ENCODE data around the gene PRC1. TPM values are rescaled to one million over a fixed set of nuclear protein-coding genes. Genes with fewer than 3 reads are reported as not detected.

The PRC1 gene
- total RNA-seq, 3 donors from 2014 or later = 10.9 to 41.0 (median 12.3) TPM

DNA sequence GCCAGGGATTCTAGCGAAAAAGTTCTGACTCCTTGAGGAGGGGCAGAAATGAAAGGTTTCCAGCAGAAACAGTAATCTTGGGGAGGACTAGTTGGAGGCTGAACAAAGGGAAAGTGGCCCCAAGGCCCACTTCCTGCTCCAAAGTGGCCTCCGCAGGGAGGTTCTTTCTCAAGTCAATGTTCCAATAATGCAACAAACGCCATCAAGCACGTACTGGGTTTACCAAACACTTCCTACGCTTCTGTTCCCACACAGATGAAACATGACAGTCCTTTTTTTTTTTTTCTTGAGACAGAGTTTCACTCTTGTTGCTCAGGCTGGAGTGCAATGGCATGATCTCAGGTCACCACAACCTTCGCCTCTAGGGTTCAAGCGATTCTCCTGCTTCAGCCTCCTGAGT is 49.2 kb downstream of the PRC1 start:
- Histone ChIP-seq H3K4me3 (no peak overlapping the region), H3K36me3 (ENCODE audit: low read depth) (peaks cover 6% of the 10 kb centered on the region), H3K4me1 (ENCODE audit: low read depth) (peaks cover 3% of the 10 kb centered on the region), H3K9me3 (no peaks in the 10 kb centered on the region)
- TF ChIP-seq, protein P1, sequence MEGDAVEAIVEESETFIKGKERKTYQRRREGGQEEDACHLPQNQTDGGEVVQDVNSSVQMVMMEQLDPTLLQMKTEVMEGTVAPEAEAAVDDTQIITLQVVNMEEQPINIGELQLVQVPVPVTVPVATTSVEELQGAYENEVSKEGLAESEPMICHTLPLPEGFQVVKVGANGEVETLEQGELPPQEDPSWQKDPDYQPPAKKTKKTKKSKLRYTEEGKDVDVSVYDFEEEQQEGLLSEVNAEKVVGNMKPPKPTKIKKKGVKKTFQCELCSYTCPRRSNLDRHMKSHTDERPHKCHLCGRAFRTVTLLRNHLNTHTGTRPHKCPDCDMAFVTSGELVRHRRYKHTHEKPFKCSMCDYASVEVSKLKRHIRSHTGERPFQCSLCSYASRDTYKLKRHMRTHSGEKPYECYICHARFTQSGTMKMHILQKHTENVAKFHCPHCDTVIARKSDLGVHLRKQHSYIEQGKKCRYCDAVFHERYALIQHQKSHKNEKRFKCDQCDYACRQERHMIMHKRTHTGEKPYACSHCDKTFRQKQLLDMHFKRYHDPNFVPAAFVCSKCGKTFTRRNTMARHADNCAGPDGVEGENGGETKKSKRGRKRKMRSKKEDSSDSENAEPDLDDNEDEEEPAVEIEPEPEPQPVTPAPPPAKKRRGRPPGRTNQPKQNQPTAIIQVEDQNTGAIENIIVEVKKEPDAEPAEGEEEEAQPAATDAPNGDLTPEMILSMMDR (IDR thresholded peaks at IDR 0.05) = no peak
- ATAC-seq (no peak), DNase-seq (no peak)
- intact Hi-C loops (cut with DNase I, micrococcal nuclease) = no loop called here

DNA sequence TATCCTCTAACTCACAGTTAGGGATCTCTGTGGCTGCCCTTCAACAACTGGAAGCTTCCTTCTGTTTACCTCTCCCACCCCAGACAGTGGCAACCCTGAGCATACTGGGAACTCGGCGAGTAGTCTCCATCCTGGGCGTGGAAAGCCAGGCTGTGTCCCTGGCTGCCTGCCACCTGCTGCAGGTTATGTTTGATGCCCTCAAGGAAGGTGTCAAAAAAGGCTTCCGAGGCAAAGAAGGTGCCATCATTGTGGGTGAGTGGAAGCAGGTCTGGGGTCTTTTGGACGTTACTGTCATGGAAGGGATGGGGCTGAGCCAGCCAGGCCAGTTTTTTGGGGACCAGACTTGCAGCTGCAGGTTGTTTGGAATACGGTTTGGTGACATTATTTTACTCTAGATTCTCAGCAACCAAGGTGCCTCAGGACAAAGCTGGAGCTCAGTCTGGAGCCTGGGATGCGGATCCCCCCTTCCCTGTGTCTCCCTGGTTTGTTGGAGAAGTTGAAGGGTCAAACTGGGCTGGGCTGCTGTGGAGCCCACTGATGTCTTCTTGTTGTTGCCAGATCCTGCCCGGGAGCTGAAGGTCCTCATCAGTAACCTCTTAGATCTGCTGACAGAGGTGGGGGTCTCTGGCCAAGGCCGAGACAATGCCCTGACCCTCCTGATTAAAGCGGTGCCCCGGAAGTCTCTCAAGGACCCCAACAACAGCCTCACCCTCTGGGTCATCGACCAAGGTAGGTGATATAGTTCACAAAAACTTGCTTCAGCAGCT is 51.8 kb downstream of the PRC1 start:
- H3K4me1 ChIP-seq (ENCODE audit: low read depth) = no peaks in the 10 kb centered on the region
- intact Hi-C loops (cut with DNase I, micrococcal nuclease) = no loop called here
- TF ChIP-seq, protein P1 (IDR thresholded peaks at IDR 0.05) = no peak
- peak in 1 of 3 donors; percentile 15 for DNase-seq
- ATAC-seq = no peak
- no peaks in the 10 kb centered on the region for H3K9me3 ChIP-seq
- H3K36me3 ChIP-seq (ENCODE audit: low read depth) = peaks cover 6% of the 10 kb centered on the region
- H3K4me3 ChIP-seq = no peak overlapping the region

DNA sequence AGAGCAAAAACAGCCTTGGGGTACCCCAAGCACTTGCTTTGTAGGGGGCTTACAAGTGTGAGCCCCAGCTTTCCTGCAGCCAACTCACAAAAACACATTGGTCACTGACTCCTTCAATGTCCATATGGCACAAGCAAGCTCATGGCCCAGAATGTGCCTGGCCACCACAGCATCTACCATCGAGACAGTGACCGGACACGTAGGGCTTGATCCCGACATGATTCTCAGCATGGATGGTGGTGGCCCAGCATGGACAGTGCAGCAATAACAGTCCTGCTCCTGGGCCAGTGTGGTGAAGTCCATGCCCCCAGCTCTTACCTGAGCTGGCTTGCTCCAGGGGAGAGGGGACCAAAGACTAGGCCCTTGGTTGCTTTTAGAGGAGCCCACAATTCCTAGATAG is 53.3 kb downstream of the PRC1 start:
- DNase-seq (peak in 2 of 3 donors; percentile 12 to 19), ATAC-seq (no peak)
- peaks cover 5% of the 10 kb centered on the region for H3K4me1 ChIP-seq (ENCODE audit: low read depth)
- TF ChIP-seq, protein P1 (IDR thresholded peaks at IDR 0.05) = no peak
- H3K36me3 ChIP-seq (ENCODE audit: low read depth) = peaks cover 6% of the 10 kb centered on the region
- intact Hi-C loops (cut with DNase I, micrococcal nuclease) = no loop called here
- no peaks in the 10 kb centered on the region for H3K9me3 ChIP-seq
- no peak overlapping the region for H3K4me3 ChIP-seq

DNA sequence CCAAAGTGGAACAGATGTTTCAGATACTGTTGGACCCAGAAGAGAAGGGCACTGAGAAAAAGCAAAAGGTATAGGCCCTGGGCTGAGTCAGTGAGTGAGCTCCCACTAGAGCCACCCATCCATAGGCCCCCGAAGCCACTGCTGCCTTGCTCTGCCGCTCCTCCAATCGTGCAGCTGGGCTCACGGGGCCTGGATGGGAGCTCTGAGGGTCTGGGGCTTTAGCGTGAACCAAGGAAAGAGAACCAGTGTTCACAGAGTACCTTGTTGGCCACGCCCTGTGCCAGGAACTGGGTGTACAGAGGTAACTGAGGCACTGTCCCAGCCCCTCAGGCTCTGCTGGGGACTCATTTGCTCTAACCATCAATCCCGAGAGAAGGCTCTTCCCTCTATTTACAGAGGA is 54.6 kb downstream of the PRC1 start:
- TF ChIP-seq, protein P1 (IDR thresholded peaks at IDR 0.05) = no peak
- peaks cover 10% of the 10 kb centered on the region for H3K4me1 ChIP-seq (ENCODE audit: low read depth)
- peaks cover 6% of the 10 kb centered on the region for H3K36me3 ChIP-seq (ENCODE audit: low read depth)
- H3K4me3 ChIP-seq = no peak overlapping the region
- ATAC-seq = no peak
- H3K9me3 ChIP-seq = no peaks in the 10 kb centered on the region
- DNase-seq = peak in 2 of 3 donors; percentile 9 to 15
- intact Hi-C loops (cut with DNase I, micrococcal nuclease) = no loop called here

DNA sequence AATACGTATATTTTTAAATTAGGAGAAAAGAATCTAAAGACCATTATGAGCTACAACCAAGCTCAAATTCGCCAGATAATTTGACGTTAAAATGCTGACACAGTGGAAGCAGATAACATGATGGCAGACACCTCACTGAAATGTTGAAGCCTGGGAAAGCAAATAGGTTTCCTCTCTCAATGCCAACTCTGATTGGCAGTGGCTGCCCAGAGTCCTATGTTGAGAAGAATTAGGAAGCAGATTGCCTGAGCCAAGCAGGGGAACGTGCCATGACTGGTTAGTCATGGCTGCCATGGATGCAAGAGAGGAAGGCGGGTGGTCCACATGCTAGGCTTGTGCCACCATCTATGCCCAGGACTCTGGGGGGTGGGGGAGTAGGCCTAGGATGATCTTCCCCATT is 56.1 kb downstream of the PRC1 start:
- DNase-seq (no peak), ATAC-seq (no peak)
- intact Hi-C loops (cut with DNase I, micrococcal nuclease) = no loop called here
- Histone ChIP-seq H3K9me3 (no peaks in the 10 kb centered on the region), H3K4me3 (no peak overlapping the region), H3K36me3 (ENCODE audit: low read depth) (peaks cover 6% of the 10 kb centered on the region), H3K4me1 (ENCODE audit: low read depth) (peaks cover 10% of the 10 kb centered on the region)
- TF ChIP-seq, protein P1 (IDR thresholded peaks at IDR 0.05) = no peak
